ENCODE data around the gene MIGA2.
A peak's percentile ranks its signal among the peaks of the same experiment; 100 is the strongest.
"Not testable (repeated sequence)": the region's sequence is repeated elsewhere in the genome, so short reads cannot be mapped to it uniquely, and the experiment has no call there.

The MIGA2 gene

GRCh38 chr9:129011170-129011569 lies 25.3 kb upstream of the MIGA2 start:
- DNase-seq (ENCODE audit: low spot score): no peak

GRCh38 chr9:129011761-129012181 lies 24.7 kb upstream of the MIGA2 start:
- DNase-seq (ENCODE audit: low spot score): no peak

- no peak for DNase-seq (ENCODE audit: low spot score)
These were observed 24.1 kb upstream of the MIGA2 start for GRCh38 chr9:129012343-129012742.

GRCh38 chr9:129012893-129013448 lies 23.5 kb upstream of the MIGA2 start:
- DNase-seq (ENCODE audit: low spot score): no peak

- no peak for DNase-seq (ENCODE audit: low spot score)
These were observed 22.8 kb upstream of the MIGA2 start for GRCh38 chr9:129013674-129014073.

- no peak for DNase-seq (ENCODE audit: low spot score)
These were observed 22.3 kb upstream of the MIGA2 start for GRCh38 chr9:129014124-129014523.

- no peak for DNase-seq (ENCODE audit: low spot score)
These were observed 21.8 kb upstream of the MIGA2 start for GRCh38 chr9:129014608-129015007.

GRCh38 chr9:129021091-129021490 lies 15.3 kb upstream of the MIGA2 start:
- no peak for DNase-seq (ENCODE audit: low spot score)

- no peak for DNase-seq (ENCODE audit: low spot score)
These were observed 14.4 kb upstream of the MIGA2 start for GRCh38 chr9:129022037-129022436.

GRCh38 chr9:129023036-129023907 lies 13.2 kb upstream of the MIGA2 start:
- peak; percentile 84 for DNase-seq (ENCODE audit: low spot score)

GRCh38 chr9:129023908-129024233 lies 12.6 kb upstream of the MIGA2 start:
- DNase-seq (ENCODE audit: low spot score): no peak

- no peak for DNase-seq (ENCODE audit: low spot score)
These were observed 9.8 kb upstream of the MIGA2 start for GRCh38 chr9:129026442-129027223.

- DNase-seq (ENCODE audit: low spot score): no peak
These were observed 9.2 kb upstream of the MIGA2 start for GRCh38 chr9:129027224-129027684.

- DNase-seq (ENCODE audit: low spot score): no peak
These were observed 8.7 kb upstream of the MIGA2 start for GRCh38 chr9:129027685-129028191.

- peak; percentile 100 for DNase-seq (ENCODE audit: low spot score)
These were observed 8.0 kb upstream of the MIGA2 start, which contains the start of gene SH3GLB2 for GRCh38 chr9:129028192-129028966. Gene SH3GLB2, minus strand, starts transcription at chr9:129028331. Its CDS starts 177 bp downstream, at chr9:129028154.

GRCh38 chr9:129030191-129030590 lies 6.2 kb upstream of the MIGA2 start:
- no peak for DNase-seq (ENCODE audit: low spot score)

- no peak for DNase-seq (ENCODE audit: low spot score)
These were observed 4.9 kb upstream of the MIGA2 start for GRCh38 chr9:129031514-129031913.

- DNase-seq (ENCODE audit: low spot score): no peak
These were observed 3.8 kb upstream of the MIGA2 start for GRCh38 chr9:129032541-129033159.

GRCh38 chr9:129033216-129033615 lies 3.2 kb upstream of the MIGA2 start:
- DNase-seq (ENCODE audit: low spot score): no peak

- not testable (repeated sequence) for DNase-seq (ENCODE audit: low spot score)
These were observed 588 bp upstream of the MIGA2 start for GRCh38 chr9:129035838-129036237.

All from left forelimb (tissue), 1 donor.